A549 treated with GW870086 at 1 μM for 4 hours (cell line): Measurements from ENCODE around the gene C4orf36. TPM values are rescaled to one million over a fixed set of nuclear protein-coding genes. Genes with fewer than 3 reads are reported as not detected.

ENCODE experiments used
- total RNA-seq: library from RNA; stranded (reverse); fragments of 200-300 nt; extraction: Qiagen RNA extraction; gene quantifications from 5 replicates; pipeline ENCODE4 v1.2.3, GENCODE V29; 2022; ENCODE audit warnings: low read depth

The C4orf36 gene, protein sequence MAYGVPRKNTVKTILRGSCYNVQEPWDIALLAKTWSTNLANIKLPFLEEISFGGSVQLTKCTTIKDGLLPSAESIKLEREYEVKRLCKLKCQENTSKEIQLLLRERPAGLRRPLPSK
- total RNA-seq: 0.66 to 1.6 TPM (median 1.2 TPM) in 5 replicates

GRCh38 chr4:86891762-86892635, at the start of gene C4orf36:
C4orf36 (minus strand) TSS chr4:86892422; CDS start chr4:86891520, 902 bp downstream.

DNA sequence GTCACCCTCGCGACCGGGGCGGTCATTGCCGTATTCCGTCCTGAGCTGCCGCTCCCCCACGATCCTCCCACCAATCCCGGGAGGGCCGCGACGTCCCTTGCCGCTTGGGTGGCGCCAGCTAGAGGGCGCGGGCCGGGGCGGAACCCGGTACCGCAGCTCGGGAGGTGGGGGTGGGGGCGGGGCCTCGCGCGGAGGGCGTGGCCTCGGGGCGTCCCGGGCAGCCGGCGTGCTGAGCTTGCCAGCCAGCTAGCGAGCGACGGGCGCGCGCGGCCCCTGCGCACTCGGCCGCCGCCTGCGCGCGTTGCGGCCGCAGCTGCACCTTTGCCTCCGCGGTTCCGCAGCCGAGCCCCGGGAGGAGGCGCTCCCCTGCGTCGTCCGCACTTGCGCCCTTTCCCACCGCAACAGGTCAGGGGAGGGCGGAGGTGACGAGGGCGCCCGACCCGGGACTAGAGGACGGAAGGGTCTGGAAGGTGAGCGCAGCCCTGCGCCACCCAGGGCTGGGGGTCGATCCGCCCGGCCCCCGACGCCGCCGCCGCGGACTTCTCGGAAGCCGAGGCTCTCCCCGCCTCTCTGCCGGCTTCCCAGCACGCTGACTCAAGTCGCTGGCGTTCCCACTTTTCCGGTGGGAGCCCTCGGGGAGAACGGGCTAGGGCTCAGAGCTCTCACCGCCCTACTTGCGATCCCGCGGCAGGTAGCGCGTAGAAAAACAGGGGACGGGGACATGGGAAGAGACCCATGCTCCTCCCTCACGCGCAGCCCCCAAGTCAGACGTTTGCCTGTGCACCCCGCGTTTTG, 42.7 kb upstream of the C4orf36 start, which contains the start of gene AFF1:
TSS of gene AFF1 (plus strand) at position 241 of the 795 bp plus-strand sequence. CDS start 13,523 bp downstream, outside the sequence.

GRCh38 chr4:86848732-86849619, 43.2 kb downstream of the C4orf36 start, which contains the start of gene SLC10A6:
SLC10A6 (minus strand) TSS chr4:86849384; CDS start chr4:86849115, 269 bp downstream.

Other genes with a start within 250 kb of the C4orf36 start
- not detected in 5 replicates for gene SLC10A6, start 43.0 kb downstream of the C4orf36 start, total RNA-seq
- 7.4 to 12.2 TPM (median 11.5 TPM) in 5 replicates for gene AFF1, start 42.6 kb upstream of the C4orf36 start, total RNA-seq